Upper lobe of right lung (tissue), 1 donor: ENCODE data around the gene SEMA3A. TPM values are rescaled to one million over a fixed set of nuclear protein-coding genes. Genes with fewer than 3 reads are reported as not detected.
A peak's percentile ranks its signal among the peaks of the same experiment; 100 is the strongest.

Experiments
- ATAC-seq: fragments of 200-7000 bp; cut with Tn5 transposase; one replicate; pipeline ENCODE4 v1.9.1; 2020; ENCODE audit warnings: mild to moderate bottlenecking, moderate library complexity
- DNase-seq: peaks from one replicate; pipeline ENCODE4 v3.0.0-alpha.2; 2020
- H3K27ac ChIP-seq: fragments of 200-600 bp; one replicate; pipeline ENCODE4 v1.8.0; 2022
- H3K27me3 ChIP-seq: fragments of 200-600 bp; one replicate; pipeline ENCODE4 v1.8.0; 2022; ENCODE audit warnings: mild to moderate bottlenecking
- H3K36me3 ChIP-seq: fragments of 200-600 bp; one replicate; pipeline ENCODE4 v1.8.0; 2022
- H3K4me1 ChIP-seq: fragments of 200-600 bp; one replicate; pipeline ENCODE4 v1.8.0; 2022
- H3K4me3 ChIP-seq: fragments of 200-600 bp; one replicate; pipeline ENCODE4 v1.8.0; 2022; ENCODE audit warnings: mild to moderate bottlenecking
- H3K9me3 ChIP-seq: fragments of 200-600 bp; one replicate; pipeline ENCODE4 v1.8.0; 2022
- CTCF ChIP-seq: fragments of 200-600 bp; IDR thresholded peaks from one replicate; pipeline ENCODE4 v1.8.0; 2022; ENCODE audit warnings: antibody characterized with exemption
- intact Hi-C: fragments of 100-400 bp; cut with DNase I; formaldehyde crosslinking; loops from one replicate; pipeline ENCODE4 v1.11.0; 2022
- total RNA-seq: library from RNA; stranded (reverse); fragmentation: NEBNext Ultra II Directional; extraction: Animal tissue kit (Norgen Biotek cat#: 25700); gene quantifications from one replicate; pipeline ENCODE4 v1.2.1, GENCODE V29; 2021
- donor health status: DM: no; HTN: yes; CAD: no; lungs with severe emphysema.

Gene SEMA3A
- total RNA-seq, 1 donor from 2014 or later: 12.0 TPM

DNA sequence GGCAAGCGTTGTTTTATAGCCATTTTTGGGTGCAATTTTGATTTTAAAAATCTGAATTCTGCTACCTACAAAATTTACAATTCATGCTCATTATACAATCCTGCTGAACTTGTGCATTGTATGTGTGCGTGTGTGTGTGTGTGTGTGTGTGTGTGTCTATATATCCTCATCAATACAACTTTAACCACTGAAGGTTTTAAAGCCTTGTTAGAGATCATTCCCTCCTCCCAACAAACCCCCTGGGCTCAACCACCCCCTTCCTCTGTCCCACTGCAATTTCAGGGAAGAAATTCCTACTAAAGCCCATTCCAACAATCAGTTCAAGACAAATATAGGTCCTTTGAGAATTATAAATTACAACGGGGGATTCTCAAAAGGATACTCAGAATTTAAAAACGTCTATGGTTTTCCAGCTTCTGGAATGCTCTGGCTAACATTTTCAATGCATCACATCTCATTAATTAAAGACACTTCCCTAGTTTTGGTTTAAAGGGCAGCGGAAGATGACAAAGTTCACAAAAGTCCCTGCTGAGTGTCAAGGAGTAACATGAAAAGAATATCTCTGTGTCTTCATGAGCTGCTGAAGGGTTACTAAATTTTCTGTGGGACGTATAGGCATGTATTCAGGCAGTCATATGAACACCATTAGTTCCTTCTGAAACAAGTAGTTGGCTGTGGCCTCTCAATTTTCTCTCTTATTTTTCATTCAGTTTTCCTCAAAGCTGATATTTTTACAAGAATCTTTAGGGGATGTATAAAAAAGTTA is 889 bp upstream of the SEMA3A start:
- no peak for DNase-seq
- TF ChIP-seq CTCF: no peak
- Histone ChIP-seq H3K4me1 (no peaks in the 10 kb centered on the region), H3K27ac (peak overlapping the region; percentile 4), H3K9me3 (no peaks in the 10 kb centered on the region), H3K4me3 (peak overlapping the region; percentile 46), H3K27me3 (no peaks in the 10 kb centered on the region), H3K36me3 (no peaks in the 10 kb centered on the region)
- intact Hi-C loops: no loop called here
- ATAC-seq: no peak

DNA sequence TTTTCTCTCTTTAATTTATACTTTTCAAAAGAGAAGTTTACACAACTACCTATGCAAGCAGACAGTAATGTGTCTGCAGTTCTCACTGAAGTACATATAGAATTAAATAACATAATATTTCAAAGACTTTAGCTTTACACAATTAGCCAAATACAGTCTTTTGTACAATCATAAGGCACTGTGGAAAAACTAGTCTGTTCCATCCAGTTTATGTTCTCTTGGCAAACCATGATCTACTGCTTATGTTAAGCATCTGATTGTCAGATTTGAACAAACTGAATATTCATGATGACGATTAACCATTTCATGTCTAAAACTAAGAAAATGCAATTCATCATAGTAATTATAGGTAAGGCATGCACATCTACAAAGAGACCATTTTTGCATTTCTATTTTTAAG is 842 bp downstream of the SEMA3A start:
- no peaks in the 10 kb centered on the region for H3K36me3 ChIP-seq
- ATAC-seq (no peak), DNase-seq (no peak)
- H3K27ac ChIP-seq: no peak overlapping the region
- peak overlapping the region; percentile 46 for H3K4me3 ChIP-seq
- H3K4me1 ChIP-seq: no peaks in the 10 kb centered on the region
- intact Hi-C loops: no loop called here
- TF ChIP-seq CTCF: no peak
- H3K27me3 ChIP-seq: no peaks in the 10 kb centered on the region
- no peaks in the 10 kb centered on the region for H3K9me3 ChIP-seq

GRCh38 chr7:84191842-84192241 is 2.7 kb downstream of the SEMA3A start:
- DNase-seq: no peak
- peak overlapping the region; percentile 46 for H3K4me3 ChIP-seq
- no peak for ATAC-seq
- no peaks in the 10 kb centered on the region for H3K4me1 ChIP-seq
- H3K36me3 ChIP-seq: no peaks in the 10 kb centered on the region
- H3K27ac ChIP-seq: no peak overlapping the region
- no peaks in the 10 kb centered on the region for H3K9me3 ChIP-seq
- intact Hi-C loops: no loop called here
- H3K27me3 ChIP-seq: no peaks in the 10 kb centered on the region
- no peak for TF ChIP-seq CTCF

DNA sequence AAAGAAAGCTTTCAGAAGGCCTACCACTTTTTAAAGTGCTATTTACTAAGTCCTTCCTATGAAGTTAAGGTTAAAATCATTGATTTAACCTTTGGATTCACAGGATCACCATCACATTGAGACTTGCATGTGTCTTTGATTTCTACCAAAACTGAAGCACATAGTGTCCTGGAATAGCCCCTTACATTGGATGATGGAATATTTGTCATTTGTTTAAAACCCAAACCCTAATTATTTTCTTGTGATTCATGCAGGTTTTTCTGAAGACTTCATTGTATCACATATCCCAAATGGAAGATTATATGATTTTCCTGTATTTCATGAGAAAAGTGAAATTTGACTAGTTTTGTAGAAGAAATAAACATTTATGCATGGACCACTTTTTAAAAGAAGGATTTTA is 3.3 kb downstream of the SEMA3A start:
- H3K9me3 ChIP-seq: no peaks in the 10 kb centered on the region
- no peaks in the 10 kb centered on the region for H3K36me3 ChIP-seq
- no peaks in the 10 kb centered on the region for H3K27me3 ChIP-seq
- no peak for DNase-seq
- intact Hi-C loops: no loop called here
- TF ChIP-seq CTCF: no peak
- no peak for ATAC-seq
- peak overlapping the region; percentile 46 for H3K4me3 ChIP-seq
- no peaks in the 10 kb centered on the region for H3K4me1 ChIP-seq
- no peak overlapping the region for H3K27ac ChIP-seq

GRCh38 chr7:84190016-84190705 is 4.4 kb downstream of the SEMA3A start:
- intact Hi-C loops: no loop called here
- no peak overlapping the region for H3K27ac ChIP-seq

More at GRCh38 chr7:84190016-84190705, 4.4 kb downstream of the SEMA3A start:
- ATAC-seq: no peak
- Histone ChIP-seq H3K27me3 (no peaks in the 10 kb centered on the region), H3K36me3 (no peaks in the 10 kb centered on the region), H3K4me1 (no peaks in the 10 kb centered on the region), H3K9me3 (no peaks in the 10 kb centered on the region), H3K4me3 (no peak overlapping the region)
- no peak for TF ChIP-seq CTCF
- DNase-seq: no peak
